Esophagus muscularis mucosa (tissue), 3 donors: ENCODE measurements around the gene TPD52L1.

Experiments used
- POLR2A ChIP-seq: fragments of 450-650 bp; IDR thresholded peaks from one replicate; pipeline ENCODE4 v1.6.1; 2017; ENCODE audit warnings: antibody characterized with exemption, moderate library complexity, mild to moderate bottlenecking, low read depth
- TF ChIP-seq, protein P1 (sequence below), 3 experiments: fragments of 200-600 bp in 2 of 3; fragments of 450-650 bp in 1 of 3; sonication (generic) in 2 of 3; IDR thresholded peaks; one replicate each; pipeline ENCODE4 v1.5.1; 2017 to 2019; ENCODE audit warnings: antibody characterized with exemption in 3 of 3, mild to moderate bottlenecking in 2 of 3, moderate library complexity in 1 of 3

DNA sequence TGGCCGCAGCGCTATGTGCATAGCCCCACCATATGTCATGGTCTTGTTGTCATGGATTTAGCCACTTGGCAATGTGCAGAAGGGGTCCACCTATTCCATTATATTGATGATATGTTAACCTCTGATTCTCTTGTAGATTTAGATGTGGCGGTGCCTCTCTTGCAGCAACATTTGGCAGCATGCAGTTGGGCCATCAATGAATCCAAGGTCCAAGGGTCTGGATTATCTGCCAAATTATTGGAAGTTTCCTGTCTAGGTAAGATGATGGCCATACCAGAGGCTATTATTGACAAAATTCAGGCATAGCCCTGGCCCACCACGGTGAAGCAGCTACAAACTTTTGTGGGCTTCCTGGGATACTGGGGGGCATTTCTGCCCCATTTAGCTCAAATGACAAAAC lies 116.8 kb downstream of the TPD52L1 start:
- TF ChIP-seq POLR2A = no peak
- TF ChIP-seq, protein P1, sequence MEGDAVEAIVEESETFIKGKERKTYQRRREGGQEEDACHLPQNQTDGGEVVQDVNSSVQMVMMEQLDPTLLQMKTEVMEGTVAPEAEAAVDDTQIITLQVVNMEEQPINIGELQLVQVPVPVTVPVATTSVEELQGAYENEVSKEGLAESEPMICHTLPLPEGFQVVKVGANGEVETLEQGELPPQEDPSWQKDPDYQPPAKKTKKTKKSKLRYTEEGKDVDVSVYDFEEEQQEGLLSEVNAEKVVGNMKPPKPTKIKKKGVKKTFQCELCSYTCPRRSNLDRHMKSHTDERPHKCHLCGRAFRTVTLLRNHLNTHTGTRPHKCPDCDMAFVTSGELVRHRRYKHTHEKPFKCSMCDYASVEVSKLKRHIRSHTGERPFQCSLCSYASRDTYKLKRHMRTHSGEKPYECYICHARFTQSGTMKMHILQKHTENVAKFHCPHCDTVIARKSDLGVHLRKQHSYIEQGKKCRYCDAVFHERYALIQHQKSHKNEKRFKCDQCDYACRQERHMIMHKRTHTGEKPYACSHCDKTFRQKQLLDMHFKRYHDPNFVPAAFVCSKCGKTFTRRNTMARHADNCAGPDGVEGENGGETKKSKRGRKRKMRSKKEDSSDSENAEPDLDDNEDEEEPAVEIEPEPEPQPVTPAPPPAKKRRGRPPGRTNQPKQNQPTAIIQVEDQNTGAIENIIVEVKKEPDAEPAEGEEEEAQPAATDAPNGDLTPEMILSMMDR (IDR thresholded peaks at IDR 0.05) = no peak
